ENCODE measurements around the gene USP4.

Gene USP4, protein sequence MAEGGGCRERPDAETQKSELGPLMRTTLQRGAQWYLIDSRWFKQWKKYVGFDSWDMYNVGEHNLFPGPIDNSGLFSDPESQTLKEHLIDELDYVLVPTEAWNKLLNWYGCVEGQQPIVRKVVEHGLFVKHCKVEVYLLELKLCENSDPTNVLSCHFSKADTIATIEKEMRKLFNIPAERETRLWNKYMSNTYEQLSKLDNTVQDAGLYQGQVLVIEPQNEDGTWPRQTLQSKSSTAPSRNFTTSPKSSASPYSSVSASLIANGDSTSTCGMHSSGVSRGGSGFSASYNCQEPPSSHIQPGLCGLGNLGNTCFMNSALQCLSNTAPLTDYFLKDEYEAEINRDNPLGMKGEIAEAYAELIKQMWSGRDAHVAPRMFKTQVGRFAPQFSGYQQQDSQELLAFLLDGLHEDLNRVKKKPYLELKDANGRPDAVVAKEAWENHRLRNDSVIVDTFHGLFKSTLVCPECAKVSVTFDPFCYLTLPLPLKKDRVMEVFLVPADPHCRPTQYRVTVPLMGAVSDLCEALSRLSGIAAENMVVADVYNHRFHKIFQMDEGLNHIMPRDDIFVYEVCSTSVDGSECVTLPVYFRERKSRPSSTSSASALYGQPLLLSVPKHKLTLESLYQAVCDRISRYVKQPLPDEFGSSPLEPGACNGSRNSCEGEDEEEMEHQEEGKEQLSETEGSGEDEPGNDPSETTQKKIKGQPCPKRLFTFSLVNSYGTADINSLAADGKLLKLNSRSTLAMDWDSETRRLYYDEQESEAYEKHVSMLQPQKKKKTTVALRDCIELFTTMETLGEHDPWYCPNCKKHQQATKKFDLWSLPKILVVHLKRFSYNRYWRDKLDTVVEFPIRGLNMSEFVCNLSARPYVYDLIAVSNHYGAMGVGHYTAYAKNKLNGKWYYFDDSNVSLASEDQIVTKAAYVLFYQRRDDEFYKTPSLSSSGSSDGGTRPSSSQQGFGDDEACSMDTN

GRCh38 chr3:49339941-49340800, at the start of gene USP4:
Gene USP4, minus strand, starts transcription at chr3:49340053. Its CDS starts 29 bp downstream, at chr3:49340024.
- H3K27ac Mint-ChIP-seq, result peak within 1 kb of the TSS; percentile 100
- peaks cover 19% of the 10 kb centered on the region for H3K36me3 Mint-ChIP-seq
- no peaks in the 10 kb centered on the region for H3K9me3 Mint-ChIP-seq
- H3K4me3 Mint-ChIP-seq, result peak within 1 kb of the TSS; percentile 98
- peak; percentile 96 for DNase-seq
- no peaks in the 10 kb centered on the region for H3K27me3 Mint-ChIP-seq
- CTCF ChIA-PET, result interaction anchor here (0.8 to 2.9 kb wide), 23 partner anchors 9 to 332 kb away, joined by 3 to 34 read pairs (median 4); partner anchors contain the start of genes DAG1, KLHDC8B, NICN1 and RHOA
- peaks cover 51% of the 10 kb centered on the region for H3K4me1 Mint-ChIP-seq

- CTCF ChIA-PET, result no interaction called here
- H3K4me3 Mint-ChIP-seq, result no peak overlapping the region
- H3K36me3 Mint-ChIP-seq, result peaks cover 20% of the 10 kb centered on the region
Observed at GRCh38 chr3:49389297-49389696, 49.4 kb upstream of the USP4 start.

DNA sequence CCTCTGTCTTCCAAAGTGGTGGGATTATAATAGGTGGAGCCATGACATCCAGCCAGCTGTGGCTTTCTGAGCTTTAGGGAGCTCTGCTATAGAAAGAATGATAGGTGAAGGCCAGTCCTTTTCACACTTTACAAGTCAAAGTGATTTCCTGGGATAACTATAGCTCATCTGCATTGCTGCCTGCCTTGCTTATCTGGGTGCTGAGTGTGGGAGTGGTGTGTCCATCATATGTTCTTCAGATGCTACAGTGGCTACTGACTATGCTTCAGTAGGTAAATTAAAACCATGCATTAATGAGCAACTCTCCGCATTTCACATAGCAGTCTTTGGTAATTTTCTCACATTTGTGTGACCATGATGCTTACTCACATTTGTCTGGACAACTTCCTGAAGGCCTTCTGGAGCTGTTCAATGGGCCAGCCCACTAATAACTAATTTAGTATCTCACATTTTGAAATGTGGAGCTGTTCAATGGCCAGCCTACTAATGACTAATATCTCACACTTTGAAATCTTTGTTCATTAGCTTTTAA, 48.5 kb upstream of the USP4 start:
- Mint-ChIP-seq H3K9me3 (no peaks in the 10 kb centered on the region), H3K27me3 (no peaks in the 10 kb centered on the region), H3K4me3 (no peak overlapping the region), H3K36me3 (peaks cover 23% of the 10 kb centered on the region), H3K27ac (no peak overlapping the region), H3K4me1 (peaks cover 28% of the 10 kb centered on the region)
- CTCF ChIA-PET, result interaction anchor here (0.6 kb wide), 1 partner anchor 219 kb away, joined by 3 read pairs; no protein-coding TSS in a partner anchor
- DNase-seq, result no peak

More at GRCh38 chr3:49389297-49389696, 49.4 kb upstream of the USP4 start:
- Mint-ChIP-seq H3K9me3 (no peaks in the 10 kb centered on the region), H3K4me1 (peaks cover 29% of the 10 kb centered on the region), H3K27me3 (no peaks in the 10 kb centered on the region), H3K27ac (no peak overlapping the region)
- DNase-seq, result no peak

GRCh38 chr3:49387721-49388120, 47.9 kb upstream of the USP4 start:
- H3K9me3 Mint-ChIP-seq, result no peaks in the 10 kb centered on the region
- no peak overlapping the region for H3K27ac Mint-ChIP-seq
- CTCF ChIA-PET, result interaction anchor here (0.6 kb wide), 1 partner anchor 218 kb away, joined by 3 read pairs; no protein-coding TSS in a partner anchor
- no peak overlapping the region for H3K4me3 Mint-ChIP-seq
- peaks cover 21% of the 10 kb centered on the region for H3K36me3 Mint-ChIP-seq
- peaks cover 25% of the 10 kb centered on the region for H3K4me1 Mint-ChIP-seq
- DNase-seq, result no peak
- H3K27me3 Mint-ChIP-seq, result no peaks in the 10 kb centered on the region

DNA sequence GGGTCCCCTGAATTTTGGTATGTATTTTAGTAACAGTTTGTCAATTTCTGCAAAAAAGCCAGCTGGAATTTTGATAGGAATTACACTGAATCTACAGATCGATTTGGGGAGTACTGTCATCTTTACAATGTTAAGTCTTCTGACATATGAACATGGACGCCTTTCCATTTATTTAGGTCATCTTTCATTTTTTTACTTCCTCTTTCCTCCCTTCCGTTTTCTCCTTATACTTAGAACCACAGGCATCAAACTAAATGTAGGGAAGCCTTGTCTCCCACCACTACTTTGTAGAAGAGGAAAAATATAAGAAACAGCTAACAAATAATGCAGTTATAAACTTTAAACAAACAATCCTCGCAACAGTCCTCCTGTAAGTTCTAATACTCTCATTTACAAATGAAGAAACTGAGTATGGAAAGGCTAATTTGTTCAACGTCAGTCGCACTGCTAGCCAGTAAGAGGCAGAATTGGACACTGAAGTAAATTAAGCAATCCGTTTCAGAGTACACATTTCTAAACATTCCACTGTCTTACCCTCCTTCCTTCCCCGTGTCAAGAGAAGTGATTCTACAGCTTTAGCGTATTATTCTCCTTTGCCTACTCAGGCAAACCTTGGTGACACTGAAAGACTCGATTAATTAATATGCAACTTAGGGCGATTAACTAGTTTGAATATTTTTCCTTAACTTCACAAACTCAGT, 46.4 kb upstream of the USP4 start:
- no peak overlapping the region for H3K27ac Mint-ChIP-seq
- H3K4me3 Mint-ChIP-seq, result no peak overlapping the region
- H3K27me3 Mint-ChIP-seq, result no peaks in the 10 kb centered on the region
- CTCF ChIA-PET, result no interaction called here
- no peak for DNase-seq
- H3K4me1 Mint-ChIP-seq, result peaks cover 23% of the 10 kb centered on the region
- H3K9me3 Mint-ChIP-seq, result no peaks in the 10 kb centered on the region
- H3K36me3 Mint-ChIP-seq, result peaks cover 19% of the 10 kb centered on the region

DNA sequence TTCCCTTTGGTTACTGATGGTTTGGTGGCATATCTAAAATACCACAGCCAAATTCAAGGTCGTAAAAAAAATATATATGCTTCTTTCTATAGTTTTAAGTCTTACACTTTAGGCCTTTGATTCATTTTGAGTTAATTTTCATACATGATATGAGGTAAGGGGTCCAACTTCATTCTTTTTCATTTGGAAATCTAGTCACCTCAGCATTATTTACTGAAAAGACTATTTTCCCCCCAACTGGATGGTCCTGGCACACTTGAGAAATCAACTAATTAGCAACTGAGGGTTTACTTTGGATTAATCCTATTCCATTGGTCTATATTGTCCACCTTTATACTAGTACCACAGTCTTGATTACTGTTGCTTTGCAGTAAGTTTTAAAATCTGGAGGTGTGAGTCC, 45.8 kb upstream of the USP4 start:
- peaks cover 23% of the 10 kb centered on the region for H3K4me1 Mint-ChIP-seq
- no peak for DNase-seq
- CTCF ChIA-PET, result no interaction called here

DNA sequence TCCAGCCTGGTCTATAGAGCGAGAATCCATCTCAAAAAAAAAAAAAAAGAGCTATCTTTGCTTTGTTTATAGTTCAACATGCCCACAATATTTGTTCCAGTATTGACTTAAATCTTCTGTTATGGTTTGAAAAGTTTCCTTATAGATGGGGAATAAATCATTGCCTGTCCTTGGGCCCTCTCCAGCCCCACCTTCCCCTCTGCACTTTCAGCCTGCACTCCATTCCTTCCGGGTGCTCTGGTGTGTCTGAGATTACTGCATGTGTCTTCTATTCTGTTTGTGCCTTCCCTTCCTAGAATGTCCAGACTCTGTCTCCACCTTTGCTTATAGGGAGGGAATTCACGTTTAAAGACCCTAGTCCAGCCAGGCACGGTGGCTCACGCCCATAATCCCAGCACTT, 43.5 kb upstream of the USP4 start:
- Mint-ChIP-seq H3K4me1 (peaks cover 24% of the 10 kb centered on the region), H3K4me3 (no peak overlapping the region), H3K27me3 (no peaks in the 10 kb centered on the region), H3K36me3 (peaks cover 27% of the 10 kb centered on the region), H3K27ac (peak overlapping the region; percentile 20), H3K9me3 (peaks cover 2% of the 10 kb centered on the region)
- DNase-seq, result no peak
- CTCF ChIA-PET, result no interaction called here

More for the DNA sequence above, 45.8 kb upstream of the USP4 start:
- no peak overlapping the region for H3K27ac Mint-ChIP-seq
- no peaks in the 10 kb centered on the region for H3K27me3 Mint-ChIP-seq
- H3K36me3 Mint-ChIP-seq, result peaks cover 19% of the 10 kb centered on the region
- H3K4me3 Mint-ChIP-seq, result no peak overlapping the region
- no peaks in the 10 kb centered on the region for H3K9me3 Mint-ChIP-seq

- Mint-ChIP-seq H3K4me3 (no peak overlapping the region), H3K4me1 (peaks cover 26% of the 10 kb centered on the region), H3K27me3 (no peaks in the 10 kb centered on the region), H3K27ac (no peak overlapping the region), H3K36me3 (peaks cover 37% of the 10 kb centered on the region), H3K9me3 (peaks cover 3% of the 10 kb centered on the region)
- DNase-seq, result no peak
- CTCF ChIA-PET, result interaction anchor here (0.8 kb wide), 1 partner anchor 38 kb away, joined by 3 read pairs; the partner anchor contains the start of gene USP4
Observed at GRCh38 chr3:49378249-49378895, 38.5 kb upstream of the USP4 start.

DNA sequence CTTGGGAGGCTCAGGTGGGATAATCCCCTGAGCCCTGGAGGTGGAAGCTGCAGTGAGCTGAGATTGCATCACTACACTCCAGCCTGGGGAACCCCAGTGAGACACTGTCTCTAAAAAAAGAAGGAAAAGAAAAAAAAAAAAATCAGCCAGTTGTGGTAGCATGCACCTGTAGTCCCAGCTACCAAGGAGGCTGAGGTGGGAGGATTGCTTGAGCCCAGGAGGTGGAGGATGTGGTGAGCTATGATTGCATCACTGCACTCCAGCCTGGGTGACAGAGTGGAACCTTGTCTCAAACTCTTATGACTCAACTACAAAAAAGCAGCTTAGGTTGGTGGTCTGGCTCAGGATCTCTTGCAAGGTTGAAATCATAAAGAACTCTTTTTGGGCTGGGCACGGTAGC, 37.6 kb upstream of the USP4 start:
- peaks cover 3% of the 10 kb centered on the region for H3K9me3 Mint-ChIP-seq
- peak; percentile 58 for DNase-seq
- CTCF ChIA-PET, result interaction anchor here (0.8 kb wide), 1 partner anchor 37 kb away, joined by 3 read pairs; the partner anchor contains the start of gene USP4
- no peak overlapping the region for H3K4me3 Mint-ChIP-seq
- peaks cover 25% of the 10 kb centered on the region for H3K4me1 Mint-ChIP-seq
- no peaks in the 10 kb centered on the region for H3K27me3 Mint-ChIP-seq
- peak overlapping the region; percentile 71 for H3K27ac Mint-ChIP-seq
- peaks cover 44% of the 10 kb centered on the region for H3K36me3 Mint-ChIP-seq

GRCh38 chr3:49371946-49372345, 32.1 kb upstream of the USP4 start:
- H3K9me3 Mint-ChIP-seq, result no peaks in the 10 kb centered on the region
- CTCF ChIA-PET, result interaction anchor here (0.7 kb wide), 1 partner anchor 73 kb away, joined by 3 read pairs; no protein-coding TSS in a partner anchor
- H3K27me3 Mint-ChIP-seq, result no peaks in the 10 kb centered on the region
- H3K4me3 Mint-ChIP-seq, result no peak overlapping the region
- peaks cover 10% of the 10 kb centered on the region for H3K4me1 Mint-ChIP-seq
- peaks cover 53% of the 10 kb centered on the region for H3K36me3 Mint-ChIP-seq
- H3K27ac Mint-ChIP-seq, result no peak overlapping the region
- no peak for DNase-seq

- H3K36me3 Mint-ChIP-seq, result peaks cover 64% of the 10 kb centered on the region
- peak overlapping the region; percentile 53 for H3K27ac Mint-ChIP-seq
- H3K9me3 Mint-ChIP-seq, result no peaks in the 10 kb centered on the region
- peaks cover 9% of the 10 kb centered on the region for H3K4me1 Mint-ChIP-seq
- DNase-seq, result no peak
- no peak overlapping the region for H3K4me3 Mint-ChIP-seq
- no peaks in the 10 kb centered on the region for H3K27me3 Mint-ChIP-seq
- CTCF ChIA-PET, result interaction anchor here (0.6 kb wide), 1 partner anchor 21 kb away, joined by 3 read pairs; no protein-coding TSS in a partner anchor
Observed at GRCh38 chr3:49370585-49371290, 30.9 kb upstream of the USP4 start.

GRCh38 chr3:49362561-49362960, 22.7 kb upstream of the USP4 start:
- no peaks in the 10 kb centered on the region for H3K9me3 Mint-ChIP-seq
- DNase-seq, result no peak
- H3K4me1 Mint-ChIP-seq, result peaks cover 29% of the 10 kb centered on the region
- CTCF ChIA-PET, result interaction anchor here (4.1 kb wide), 1 partner anchor 23 kb away, joined by 27 read pairs; the partner anchor contains the start of gene USP4
- peak overlapping the region; percentile 22 for H3K27ac Mint-ChIP-seq
- H3K36me3 Mint-ChIP-seq, result peaks cover 63% of the 10 kb centered on the region
- no peaks in the 10 kb centered on the region for H3K27me3 Mint-ChIP-seq
- no peak overlapping the region for H3K4me3 Mint-ChIP-seq

All from activated naive CD4-positive, alpha-beta T cell treated with anti-CD3 and anti-CD28 coated beads, Interleukin-2, amount 10 ng/mL, durations not matched to agents 7 days and 5 days (primary cell).